Smooth muscle cell (in vitro differentiated cells): Measurements from ENCODE around the gene SHROOM1. TPM values are rescaled to one million over a fixed set of nuclear protein-coding genes. Genes with fewer than 3 reads are reported as not detected.

Experiments
- DNase-seq: peaks from one replicate; lab custom pipeline; 2025; ENCODE audit not compliant: unreplicated experiment; lab: John Stamatoyannopoulos, UW
- H2AFZ ChIP-seq: fragments of 200-600 bp; sonication (generic); 2 replicates; pipeline ENCODE4 v1.6.0; 2016; ENCODE audit warnings: antibody characterized with exemption, low read depth, mild to moderate bottlenecking
- H3F3A ChIP-seq: fragments of 200-600 bp; sonication (generic); 2 replicates; pipeline ENCODE4 v1.6.0; 2017; ENCODE audit warnings: antibody characterized with exemption, low read depth
- H3K27ac ChIP-seq: fragments of 200-600 bp; sonication (generic); 2 replicates; pipeline ENCODE4 v1.5.1; 2016; ENCODE audit warnings: low read depth, mild to moderate bottlenecking
- H3K27me3 ChIP-seq: fragments of 200-600 bp; sonication (generic); 2 replicates; pipeline ENCODE4 v1.6.1; 2016; ENCODE audit warnings: low read depth, mild to moderate bottlenecking
- H3K36me3 ChIP-seq: fragments of 200-600 bp; sonication (generic); 2 replicates; pipeline ENCODE4 v1.5.1; 2016; ENCODE audit warnings: low read depth
- H3K4me1 ChIP-seq: fragments of 200-600 bp; sonication (generic); 2 replicates; pipeline ENCODE4 v1.5.1; 2016; ENCODE audit warnings: low read depth
- H3K4me2 ChIP-seq: fragments of 200-600 bp; sonication (generic); 2 replicates; pipeline ENCODE4 v1.6.0; 2016; ENCODE audit warnings: mild to moderate bottlenecking
- H3K4me3 ChIP-seq: fragments of 200-600 bp; sonication (generic); 2 replicates; pipeline ENCODE4 v1.5.1; 2016; ENCODE audit warnings: mild to moderate bottlenecking
- H3K79me2 ChIP-seq: fragments of 200-600 bp; sonication (generic); 2 replicates; pipeline ENCODE4 v1.6.0; 2016; ENCODE audit warnings: low read depth, mild to moderate bottlenecking
- H3K9ac ChIP-seq: fragments of 200-600 bp; sonication (generic); 2 replicates; pipeline ENCODE4 v1.6.0; 2016; ENCODE audit warnings: low read depth
- H3K9me3 ChIP-seq: fragments of 200-600 bp; sonication (generic); replicated peaks from 2 replicates; pipeline ENCODE4 v1.5.1; 2016; ENCODE audit warnings: low read depth
- H4K20me1 ChIP-seq: fragments of 200-600 bp; sonication (generic); 2 replicates; pipeline ENCODE4 v1.6.0; 2016; ENCODE audit warnings: low read depth
- WGBS: methylation state at CpG from one replicate; pipeline ENCODE4 v1.1.7; 2016; ENCODE audit warnings: low lambda C conversion rate; 5-methylcytosine and 5-hydroxymethylcytosine counted together
- polyA plus RNA-seq: library from polyadenylated mRNA; unstranded; fragments of >200 nt; fragmentation: Nextera tagmentation; extraction: Ambion mirVana; gene quantifications from 2 replicates; pipeline ENCODE4 v1.2.1, GENCODE V29; 2016
- total RNA-seq: library from RNA; depleted of rRNA; stranded (reverse); fragments of >200 nt; gene quantifications from 2 replicates; pipeline ENCODE4 v1.2.3, GENCODE V29; 2014
- TF ChIP-seq, protein P1 (sequence below): fragments of 200-600 bp; sonication (generic); IDR thresholded peaks from 2 replicates; pipeline ENCODE4 v1.5.1; 2017; ENCODE audit warnings: borderline replicate concordance, mild to moderate bottlenecking, antibody characterized with exemption; ENCODE audit not compliant: insufficient read depth, poor library complexity, severe bottlenecking

SHROOM1 gene
- total and polyA plus RNA-seq, 2 experiments from 2014 or later = 5.9 to 12.0 TPM

DNA sequence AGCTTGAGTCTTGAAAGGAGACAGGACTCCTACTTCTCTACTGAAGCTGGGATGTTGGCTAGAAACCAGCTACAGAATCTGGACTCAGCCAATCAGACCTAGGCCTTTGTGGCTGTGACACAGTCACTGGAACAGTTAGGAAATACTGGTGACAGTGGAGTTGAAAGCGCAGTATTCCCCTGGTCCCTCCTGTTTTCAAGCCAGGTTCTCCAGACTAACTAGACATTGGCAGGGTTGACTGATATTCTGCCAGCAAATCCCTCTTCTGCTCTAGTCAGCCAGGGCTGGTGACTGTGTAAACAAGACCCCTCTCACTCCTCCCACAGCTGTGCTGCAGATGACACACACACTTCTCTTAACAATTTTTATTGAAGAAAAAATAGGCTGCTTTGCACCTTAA is 8.7 kb downstream of the SHROOM1 start:
- Histone ChIP-seq H4K20me1 (no peaks in the 10 kb centered on the region), H3F3A (no peaks in the 10 kb centered on the region), H3K4me3 (no peak overlapping the region), H3K9me3 (no peaks in the 10 kb centered on the region), H3K36me3 (no peaks in the 10 kb centered on the region), H3K79me2 (no peaks in the 10 kb centered on the region), H3K27ac (no peak overlapping the region), H3K4me1 (peaks cover 11% of the 10 kb centered on the region), H3K4me2 (no peak overlapping the region), H2AFZ (no peak overlapping the region), H3K27me3 (no peaks in the 10 kb centered on the region), H3K9ac (no peak overlapping the region)
- TF ChIP-seq, protein P1, sequence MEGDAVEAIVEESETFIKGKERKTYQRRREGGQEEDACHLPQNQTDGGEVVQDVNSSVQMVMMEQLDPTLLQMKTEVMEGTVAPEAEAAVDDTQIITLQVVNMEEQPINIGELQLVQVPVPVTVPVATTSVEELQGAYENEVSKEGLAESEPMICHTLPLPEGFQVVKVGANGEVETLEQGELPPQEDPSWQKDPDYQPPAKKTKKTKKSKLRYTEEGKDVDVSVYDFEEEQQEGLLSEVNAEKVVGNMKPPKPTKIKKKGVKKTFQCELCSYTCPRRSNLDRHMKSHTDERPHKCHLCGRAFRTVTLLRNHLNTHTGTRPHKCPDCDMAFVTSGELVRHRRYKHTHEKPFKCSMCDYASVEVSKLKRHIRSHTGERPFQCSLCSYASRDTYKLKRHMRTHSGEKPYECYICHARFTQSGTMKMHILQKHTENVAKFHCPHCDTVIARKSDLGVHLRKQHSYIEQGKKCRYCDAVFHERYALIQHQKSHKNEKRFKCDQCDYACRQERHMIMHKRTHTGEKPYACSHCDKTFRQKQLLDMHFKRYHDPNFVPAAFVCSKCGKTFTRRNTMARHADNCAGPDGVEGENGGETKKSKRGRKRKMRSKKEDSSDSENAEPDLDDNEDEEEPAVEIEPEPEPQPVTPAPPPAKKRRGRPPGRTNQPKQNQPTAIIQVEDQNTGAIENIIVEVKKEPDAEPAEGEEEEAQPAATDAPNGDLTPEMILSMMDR = no peak
- 86% methylated on average over 1 of the region's 1 CpG for WGBS
- no peak for DNase-seq

DNA sequence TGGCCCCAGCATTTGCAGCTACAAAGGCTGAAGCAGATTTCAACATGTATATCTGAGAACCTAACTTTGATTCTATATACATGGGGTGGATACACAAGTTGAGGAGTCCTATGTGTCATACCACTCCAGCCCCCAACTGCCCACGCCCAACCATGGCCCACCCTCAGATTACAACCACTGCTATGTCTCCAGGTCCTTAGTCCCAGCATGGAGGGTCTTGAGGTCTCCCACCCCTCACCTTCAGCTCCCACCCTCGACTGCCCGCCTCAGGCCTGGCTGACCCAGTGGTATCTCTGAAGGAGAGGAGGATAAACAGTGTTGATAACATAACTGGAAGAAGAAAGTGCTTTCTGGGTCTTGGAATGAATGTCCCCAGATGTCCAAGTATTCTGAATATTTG is 9.1 kb downstream of the SHROOM1 start:
- Histone ChIP-seq H3K4me2 (no peak overlapping the region), H3K27ac (no peak overlapping the region), H3K9me3 (no peaks in the 10 kb centered on the region), H3K4me3 (no peak overlapping the region), H3K4me1 (peaks cover 11% of the 10 kb centered on the region), H3K36me3 (no peaks in the 10 kb centered on the region), H3K9ac (no peak overlapping the region), H4K20me1 (no peaks in the 10 kb centered on the region), H3K27me3 (no peaks in the 10 kb centered on the region), H2AFZ (no peak overlapping the region), H3K79me2 (no peaks in the 10 kb centered on the region), H3F3A (no peaks in the 10 kb centered on the region)
- TF ChIP-seq, protein P1 = no peak
- DNase-seq = no peak
- 93% methylated on average over 3 of the region's 3 CpGs for WGBS

DNA sequence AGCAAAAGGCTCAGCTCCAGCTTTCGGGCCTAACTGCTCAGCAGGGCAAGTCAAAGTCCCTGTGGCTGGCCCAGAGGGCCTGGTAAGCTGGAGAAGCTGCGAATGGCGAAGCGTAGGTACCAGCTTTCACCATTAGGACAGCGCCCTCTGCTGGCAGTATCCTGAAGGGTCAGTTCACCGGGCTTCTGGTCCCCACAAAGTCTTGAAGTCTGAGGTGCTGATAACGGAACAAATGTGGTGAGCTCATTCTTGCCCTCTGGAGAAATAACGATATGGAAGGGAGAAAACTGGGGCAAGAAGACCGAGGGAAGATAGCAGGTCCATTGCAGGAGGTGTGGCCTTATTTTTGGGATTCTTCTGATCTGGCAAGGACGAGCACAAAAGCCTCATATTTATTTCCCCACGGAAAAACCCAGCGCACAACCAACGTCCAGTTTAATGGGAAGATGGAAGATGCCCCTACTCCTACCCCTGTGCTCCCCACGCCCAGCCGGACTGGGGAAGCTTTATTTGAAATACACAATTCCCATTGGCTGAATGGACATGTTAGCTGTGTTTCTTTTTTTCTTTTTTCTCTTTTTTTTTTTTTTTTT is 10.2 kb downstream of the SHROOM1 start:
- H3K79me2 ChIP-seq = no peaks in the 10 kb centered on the region
- no peak overlapping the region for H3K9ac ChIP-seq
- no peak overlapping the region for H3K27ac ChIP-seq
- DNase-seq = peak; percentile 64
- H3K4me3 ChIP-seq = no peak overlapping the region
- H2AFZ ChIP-seq = no peak overlapping the region
- no peaks in the 10 kb centered on the region for H3F3A ChIP-seq
- no peaks in the 10 kb centered on the region for H3K9me3 ChIP-seq
- peaks cover 2% of the 10 kb centered on the region for H3K27me3 ChIP-seq
- H3K4me2 ChIP-seq = no peak overlapping the region
- no peaks in the 10 kb centered on the region for H3K36me3 ChIP-seq
- TF ChIP-seq, protein P1 = peak; percentile 95
- H3K4me1 ChIP-seq = peaks cover 3% of the 10 kb centered on the region
- H4K20me1 ChIP-seq = no peaks in the 10 kb centered on the region
- WGBS = 38% methylated on average over 15 of the region's 15 CpGs

DNA sequence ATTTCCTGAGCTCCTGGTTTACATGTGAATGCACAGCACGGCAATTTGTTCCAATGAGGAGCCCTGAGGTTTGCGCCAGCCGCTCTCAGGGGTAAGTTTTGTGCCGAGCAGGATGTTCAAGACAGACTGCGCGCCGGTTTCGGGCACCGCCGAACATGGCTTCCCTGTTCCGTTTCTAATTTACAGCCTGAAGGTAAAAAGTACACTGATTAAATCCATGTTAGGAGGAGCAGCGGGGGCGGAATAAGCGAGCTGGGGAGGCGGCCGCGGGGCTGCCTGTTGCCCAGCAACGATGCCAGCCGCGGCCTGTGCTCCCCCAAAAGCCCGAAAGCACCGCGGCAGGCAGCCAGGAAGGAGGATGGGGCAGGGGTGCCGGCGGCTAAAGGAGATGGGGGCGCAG is 11.0 kb downstream of the SHROOM1 start:
- Histone ChIP-seq H2AFZ (no peak overlapping the region), H3K27me3 (peaks cover 10% of the 10 kb centered on the region), H3K9me3 (no peaks in the 10 kb centered on the region), H3K27ac (no peak overlapping the region), H3K4me2 (no peak overlapping the region), H3K9ac (no peak overlapping the region), H4K20me1 (no peaks in the 10 kb centered on the region), H3F3A (no peaks in the 10 kb centered on the region), H3K4me3 (no peak overlapping the region), H3K79me2 (no peaks in the 10 kb centered on the region), H3K36me3 (no peaks in the 10 kb centered on the region), H3K4me1 (no peaks in the 10 kb centered on the region)
- DNase-seq = no peak
- 92% methylated on average over 26 of the region's 26 CpGs for WGBS
- TF ChIP-seq, protein P1 = no peak
